ENCODE data around the gene SPATA19. TPM values are rescaled to one million over a fixed set of nuclear protein-coding genes. Genes with fewer than 3 reads are reported as not detected.

SPATA19 gene
- total and polyA plus RNA-seq, 2 of the 4 experiments (the other 2 are of a cell fraction), result not detected

DNA sequence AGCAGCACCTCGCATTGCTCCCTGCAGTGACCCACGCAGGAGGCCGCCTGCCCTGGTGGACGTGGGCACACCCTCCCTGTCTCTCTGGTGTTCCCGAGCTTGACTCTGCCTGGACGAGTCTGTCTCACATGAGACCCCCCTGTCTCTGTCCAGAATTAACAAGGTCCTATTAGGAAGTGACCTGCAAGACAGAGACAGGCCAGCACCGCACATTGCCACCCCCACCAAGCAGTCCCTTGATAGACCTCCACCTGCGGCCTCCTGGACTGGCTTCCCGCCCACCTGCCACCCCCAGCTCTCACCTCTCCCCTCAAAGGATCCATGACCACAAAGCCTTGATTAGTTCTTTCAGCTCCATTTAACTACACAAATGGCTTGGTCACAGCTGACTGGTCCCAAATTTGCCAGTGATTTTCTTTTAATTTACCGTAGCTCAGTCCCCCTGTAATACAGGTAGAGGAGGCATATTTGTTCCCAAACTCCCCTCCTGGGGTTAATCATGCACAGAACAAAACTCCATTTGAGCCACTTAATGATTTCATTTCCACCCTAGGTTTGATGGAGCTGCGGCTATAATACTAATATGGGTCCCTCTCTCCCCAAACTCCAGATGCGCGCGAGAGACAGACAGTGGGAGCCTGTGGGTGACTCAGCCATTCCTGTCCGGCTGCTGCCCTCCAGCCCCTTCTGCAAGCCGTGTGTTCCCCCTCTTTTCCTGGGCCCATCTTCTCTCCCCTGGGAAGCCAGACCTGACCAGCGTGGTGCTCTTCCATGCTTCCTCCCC, 11.2 kb downstream of the SPATA19 start:
- Histone ChIP-seq H2BK20ac (ENCODE audit: low read depth, low read length) (no peak overlapping the region), H3K56ac (ENCODE audit: extremely low read depth, insufficient read depth, low read length) (no peak overlapping the region), H3K9me3 (ENCODE audit: control insufficient read depth, insufficient read depth, low read length) (peaks cover 46% of the 10 kb centered on the region), H2AFZ (replicated peaks; ENCODE audit: low read length, poor library complexity) (no peak overlapping the region), H2BK5ac (ENCODE audit: low read depth, low read length, poor library complexity, severe bottlenecking) (no peak overlapping the region), H3K27ac (ENCODE audit: insufficient read depth, low read length) (no peak overlapping the region), H3K27me3 (ENCODE audit: control insufficient read depth, insufficient read depth, low read length) (no peaks in the 10 kb centered on the region), H3K4me3 (ENCODE audit: insufficient read depth, low read depth, low read length) (no peak overlapping the region), H3K23ac (ENCODE audit: low read depth, low read length) (no peak overlapping the region), H4K91ac (ENCODE audit: insufficient read depth, low read depth, low read length) (no peak overlapping the region), H4K20me1 (ENCODE audit: insufficient read depth, low read length) (no peaks in the 10 kb centered on the region), H2AK5ac (ENCODE audit: low read depth, low read length) (no peak overlapping the region), H3K9me1 (ENCODE audit: insufficient read depth, low read length) (no peaks in the 10 kb centered on the region), H3K79me1 (ENCODE audit: low read depth in 1 of 2, low read length in 2 of 2) (no peaks in the 10 kb centered on the region), H3K4me2 (ENCODE audit: low read depth, low read length) (no peak overlapping the region), H4K8ac (ENCODE audit: low read depth in 2 of 2, low read length in 2 of 2) (no peak overlapping the region), H3K14ac (replicated peaks; ENCODE audit: low read depth, low read length) (no peak overlapping the region), H4K5ac (ENCODE audit: low read depth, low read length) (no peak overlapping the region), H2BK120ac (ENCODE audit: low read depth, low read length) (no peak overlapping the region), H3K9ac (ENCODE audit: low read depth, low read length) (no peak overlapping the region), H3K4me1 (ENCODE audit: control insufficient read depth, insufficient read depth, low read length) (no peaks in the 10 kb centered on the region), H2AK9ac (replicated peaks; ENCODE audit: low read depth, low read length, poor library complexity) (no peak overlapping the region), H2BK15ac (ENCODE audit: low read depth, low read length) (no peak overlapping the region), H3K4ac (ENCODE audit: low read depth, low read length) (no peak overlapping the region), H3K18ac (ENCODE audit: low read depth, low read length) (no peak overlapping the region), H3K36me3 (ENCODE audit: control insufficient read depth, insufficient read depth, low read length) (no peaks in the 10 kb centered on the region)
- BruUV-seq (replicated peaks), result no TSS peak
- TF ChIP-seq USF2 (IDR thresholded peaks at IDR 0.05; ENCODE audit: low read depth, low read length) (no peak), CEBPB (IDR thresholded peaks at IDR 0.05; ENCODE audit: low read depth, low read length) (no peak), BHLHE40 (IDR thresholded peaks at IDR 0.05; ENCODE audit: low read depth, low read length) (no peak), CTCF (conservative IDR thresholded peaks at IDR 0.05; ENCODE audit: low read depth, low read length) (no peak), RCOR1 (IDR thresholded peaks at IDR 0.05; ENCODE audit: insufficient replicate concordance, low read length) (no peak), SMC3 (IDR thresholded peaks at IDR 0.05; ENCODE audit: low read depth, low read length) (no peak), POLR2A (IDR thresholded peaks at IDR 0.05; ENCODE audit: low read depth, low read length) (no peak)
- ATAC-seq (ENCODE audit: low read depth), result no peak
- CTCF ChIA-PET, result no interaction called here
- intact Hi-C loops (cut with micrococcal nuclease), result no loop called here
- in situ Hi-C loops (cut with MboI; ENCODE audit: low sequenced_read_pairs), result no loop called here
- dilution Hi-C loops (cut with HindIII; ENCODE audit: low sequenced_read_pairs, unreplicated experiment), result no loop called here
- WGBS, 2 experiments (ENCODE audit: extremely low coverage in 2 of 2, insufficient read length in 1 of 2), result 72% methylated on average over 8 of the region's 17 CpGs; no CpG with 5 or more reads in 1 of the 2 experiments
- POLR2A ChIA-PET (ENCODE audit: unreplicated experiment), result no interaction called here
- DNase-seq, result no peak
